H9 (cell line): ENCODE results near the gene ASTN2. TPM values are rescaled to one million over a fixed set of nuclear protein-coding genes. Genes with fewer than 3 reads are reported as not detected.

Experiments used
- DNase-seq: peaks from one replicate; pipeline ENCODE4 v3.0.0-alpha.2; 2017
- H2AFZ ChIP-seq: one replicate; pipeline ENCODE4 v1.6.1; 2013; ENCODE audit warnings: mild to moderate bottlenecking, low read length, control low read depth, moderate library complexity
- H2AK5ac ChIP-seq: 2 replicates; pipeline ENCODE4 v1.6.1; 2013; ENCODE audit warnings: low read length, control low read depth, mixed read lengths; ENCODE audit not compliant: insufficient read length
- H2BK120ac ChIP-seq: one replicate; pipeline ENCODE4 v1.6.1; 2013; ENCODE audit warnings: low read depth, mild to moderate bottlenecking, low read length, control low read depth, inconsistent platforms; ENCODE audit not compliant: poor library complexity, severe bottlenecking
- H2BK12ac ChIP-seq: 2 replicates; pipeline ENCODE4 v1.6.1; 2013; ENCODE audit warnings: low read length, control low read depth, mixed read lengths, low read depth; ENCODE audit not compliant: insufficient read length
- H2BK15ac ChIP-seq: 2 replicates; pipeline ENCODE4 v1.6.1; 2013; ENCODE audit warnings: low read depth, low read length, control low read depth
- H2BK20ac ChIP-seq: one replicate; pipeline ENCODE4 v1.6.1; 2013; ENCODE audit warnings: low read depth, mild to moderate bottlenecking, low read length, control low read depth, inconsistent platforms; ENCODE audit not compliant: poor library complexity, severe bottlenecking
- H2BK5ac ChIP-seq: 2 replicates; pipeline ENCODE4 v1.6.1; 2013; ENCODE audit warnings: low read length, control low read depth, mixed read lengths; ENCODE audit not compliant: insufficient read length
- H3K14ac ChIP-seq: 2 replicates; pipeline ENCODE4 v1.6.1; 2013; ENCODE audit warnings: low read length, control low read depth; ENCODE audit not compliant: insufficient read depth
- H3K18ac ChIP-seq: 2 replicates; pipeline ENCODE4 v1.6.1; 2013; ENCODE audit warnings: low read depth, mild to moderate bottlenecking, mixed read lengths, low read length, control low read depth; ENCODE audit not compliant: insufficient read length
- H3K23ac ChIP-seq: 2 replicates; pipeline ENCODE4 v1.6.1; 2013; ENCODE audit warnings: low read length, control low read depth, mixed read lengths, low read depth; ENCODE audit not compliant: insufficient read length
- H3K23me2 ChIP-seq: 2 replicates; pipeline ENCODE4 v1.6.1; 2013; ENCODE audit warnings: low read depth, mild to moderate bottlenecking, mixed read lengths, low read length, control low read depth; ENCODE audit not compliant: insufficient read length, poor library complexity, severe bottlenecking
- H3K27ac ChIP-seq: 2 replicates; pipeline ENCODE4 v1.5.1; 2013; ENCODE audit warnings: low read length, control low read depth, mixed read lengths, low read depth; ENCODE audit not compliant: insufficient read length
- H3K27me3 ChIP-seq: 2 replicates; pipeline ENCODE4 v1.6.1; 2013; ENCODE audit warnings: low read length, control low read depth, inconsistent platforms; ENCODE audit not compliant: insufficient read depth
- H3K4ac ChIP-seq: 2 replicates; pipeline ENCODE4 v1.6.1; 2013; ENCODE audit warnings: low read depth, mild to moderate bottlenecking, control low read depth, inconsistent platforms, low read length, moderate library complexity
- H3K4me1 ChIP-seq: 2 replicates; pipeline ENCODE4 v1.6.1; 2013; ENCODE audit warnings: low read length, control low read depth, inconsistent platforms; ENCODE audit not compliant: insufficient read depth
- H3K4me2 ChIP-seq: 2 replicates; pipeline ENCODE4 v1.6.1; 2013; ENCODE audit warnings: low read length, control low read depth, mixed read lengths; ENCODE audit not compliant: insufficient read length, insufficient read depth
- H3K56ac ChIP-seq: 2 replicates; pipeline ENCODE4 v1.6.1; 2013; ENCODE audit warnings: low read depth, mild to moderate bottlenecking, mixed read lengths, low read length, control low read depth; ENCODE audit not compliant: insufficient read length
- H3K79me1 ChIP-seq: 2 replicates; pipeline ENCODE4 v1.6.1; 2013; ENCODE audit warnings: low read depth, mild to moderate bottlenecking, moderate library complexity, low read length, control low read depth, inconsistent platforms; ENCODE audit not compliant: insufficient read depth, poor library complexity, severe bottlenecking
- H3K79me2 ChIP-seq: 2 replicates; pipeline ENCODE4 v1.6.1; 2013; ENCODE audit warnings: low read length, control low read depth, inconsistent platforms; ENCODE audit not compliant: insufficient read depth
- H3K9ac ChIP-seq: 2 replicates; pipeline ENCODE4 v1.6.1; 2013; ENCODE audit warnings: low read length, control low read depth, mixed read lengths; ENCODE audit not compliant: insufficient read length; ENCODE audit errors: extremely low read depth
- H3K9me3 ChIP-seq: one replicate; pipeline ENCODE4 v1.6.1; 2013; ENCODE audit warnings: low read depth, low read length, inconsistent platforms; ENCODE audit not compliant: control insufficient read depth
- H3T11ph ChIP-seq: one replicate; pipeline ENCODE4 v1.6.1; 2013; ENCODE audit warnings: mild to moderate bottlenecking, low read length, control low read depth, inconsistent platforms
- H4K20me1 ChIP-seq: one replicate; pipeline ENCODE4 v1.6.1; 2013; ENCODE audit not compliant: control insufficient read depth, insufficient read length, insufficient read depth
- H4K5ac ChIP-seq: 2 replicates; pipeline ENCODE4 v1.6.1; 2013; ENCODE audit warnings: low read depth, mild to moderate bottlenecking, mixed read lengths, low read length, control low read depth; ENCODE audit not compliant: insufficient read length
- H4K8ac ChIP-seq: replicated peaks from 2 replicates; pipeline ENCODE4 v1.6.1; 2013; ENCODE audit warnings: low read length, control low read depth, mixed read lengths, low read depth; ENCODE audit not compliant: insufficient read length
- H4K91ac ChIP-seq: 2 replicates; pipeline ENCODE4 v1.6.1; 2013; ENCODE audit warnings: low read depth, mild to moderate bottlenecking, moderate library complexity, mixed read lengths, low read length, control low read depth; ENCODE audit not compliant: insufficient read length
- H3K27ac Mint-ChIP-seq, 3 experiments: 2 replicates in 2 of 3; 3 replicates in 1 of 3; pipeline ENCODE4 v1.8.0; 2020 to 2021; ENCODE audit warnings: mixed read lengths in 3 of 3, mild to moderate bottlenecking in 1 of 3, moderate library complexity in 1 of 3
- H3K27me3 Mint-ChIP-seq: 2 replicates; pipeline ENCODE4 v1.8.0; 2021; ENCODE audit warnings: low read depth, mild to moderate bottlenecking, moderate library complexity, mixed read lengths
- H3K36me3 Mint-ChIP-seq, 3 experiments: 2 replicates in 2 of 3; 3 replicates in 1 of 3; pipeline ENCODE4 v1.8.0; 2020 to 2021; ENCODE audit warnings: low read depth in 3 of 3, mixed read lengths in 3 of 3; ENCODE audit not compliant: insufficient read depth in 1 of 3
- H3K4me1 Mint-ChIP-seq, 2 experiments: 2 replicates each; pipeline ENCODE4 v1.8.0; 2020; ENCODE audit warnings: mixed read lengths in 2 of 2
- H3K4me3 Mint-ChIP-seq, 2 experiments: 2 replicates in 1 of 2; 3 replicates in 1 of 2; pipeline ENCODE4 v1.8.0; 2020 to 2021; ENCODE audit warnings: mild to moderate bottlenecking in 2 of 2, mixed read lengths in 2 of 2, moderate library complexity in 1 of 2
- H3K9me3 Mint-ChIP-seq, 2 experiments: 2 replicates in 1 of 2; 3 replicates in 1 of 2; pipeline ENCODE4 v1.8.0; 2020; ENCODE audit warnings: mild to moderate bottlenecking in 2 of 2, mixed read lengths in 2 of 2, moderate library complexity in 1 of 2
- total RNA-seq: library from RNA; stranded (reverse); gene quantifications from 2 replicates; pipeline ENCODE4 v1.2.1, GENCODE V29; 2021
- TF ChIP-seq, protein P1 (sequence below): fragments of 200-600 bp; sonication (generic); conservative IDR thresholded peaks from 3 replicates; pipeline ENCODE4 v1.8.0; 2021; ENCODE audit warnings: antibody characterized with exemption, mild to moderate bottlenecking

The ASTN2 gene
- total RNA-seq, 1 experiment from 2014 or later, result 9.7 TPM

DNA sequence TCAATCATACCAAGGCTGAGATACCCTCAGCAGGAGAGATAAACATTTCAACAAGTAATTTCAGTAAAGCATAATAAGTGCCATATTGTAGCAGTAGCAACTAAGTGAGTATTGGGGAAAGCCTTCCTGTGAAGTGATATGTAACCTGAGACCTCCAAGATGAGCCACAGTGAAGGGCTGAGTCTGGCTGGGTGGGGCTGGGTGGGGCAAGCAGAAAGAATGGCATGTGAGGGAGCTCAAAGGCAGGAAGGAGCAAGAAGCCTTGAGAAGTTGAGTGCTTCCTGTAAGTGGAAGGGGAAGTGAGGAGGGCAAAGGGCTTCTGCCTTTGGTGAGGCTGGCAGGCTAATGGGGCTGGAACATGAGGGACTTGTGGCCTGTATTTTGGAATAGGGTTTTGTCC, 19.7 kb upstream of the ASTN2 start:
- Histone ChIP-seq H3K9me3 (no peaks in the 10 kb centered on the region), H2BK120ac (no peak overlapping the region), H3K9ac (no peak overlapping the region), H4K8ac (no peak overlapping the region), H3K56ac (no peak overlapping the region), H3K27me3 (no peaks in the 10 kb centered on the region), H3T11ph (no peak overlapping the region), H4K20me1 (no peaks in the 10 kb centered on the region), H3K23me2 (no peaks in the 10 kb centered on the region), H3K79me2 (0 out of 2 replicates have a peak, but pooled peaks cover 1% of the 10 kb centered on the region), H2BK12ac (no peak overlapping the region), H2BK5ac (no peak overlapping the region), H3K4me1 (no peaks in the 10 kb centered on the region; the same call in 1 of the 2 replicates), H2AFZ (no peak overlapping the region), H4K5ac (no peak overlapping the region), H3K18ac (no peak overlapping the region), H3K79me1 (no peaks in the 10 kb centered on the region), H3K4ac (no peak overlapping the region), H2BK20ac (no peak overlapping the region), H3K27ac (no peak overlapping the region), H2AK5ac (no peak overlapping the region), H4K91ac (no peak overlapping the region), H3K23ac (no peak overlapping the region), H3K4me2 (no peak overlapping the region), H2BK15ac (no peak overlapping the region), H3K14ac (no peak overlapping the region)
- 0 out of 7 replicates have a peak overlapping the region, but pooled peaks of 1 of the 3 experiments have one; percentile 14 for H3K27ac Mint-ChIP-seq
- no peaks in the 10 kb centered on the region for H3K9me3 Mint-ChIP-seq
- H3K36me3 Mint-ChIP-seq, result no peaks in the 10 kb centered on the region
- peaks cover 28 to 32% of the 10 kb centered on the region in 2 experiments for H3K4me1 Mint-ChIP-seq
- TF ChIP-seq, protein P1, sequence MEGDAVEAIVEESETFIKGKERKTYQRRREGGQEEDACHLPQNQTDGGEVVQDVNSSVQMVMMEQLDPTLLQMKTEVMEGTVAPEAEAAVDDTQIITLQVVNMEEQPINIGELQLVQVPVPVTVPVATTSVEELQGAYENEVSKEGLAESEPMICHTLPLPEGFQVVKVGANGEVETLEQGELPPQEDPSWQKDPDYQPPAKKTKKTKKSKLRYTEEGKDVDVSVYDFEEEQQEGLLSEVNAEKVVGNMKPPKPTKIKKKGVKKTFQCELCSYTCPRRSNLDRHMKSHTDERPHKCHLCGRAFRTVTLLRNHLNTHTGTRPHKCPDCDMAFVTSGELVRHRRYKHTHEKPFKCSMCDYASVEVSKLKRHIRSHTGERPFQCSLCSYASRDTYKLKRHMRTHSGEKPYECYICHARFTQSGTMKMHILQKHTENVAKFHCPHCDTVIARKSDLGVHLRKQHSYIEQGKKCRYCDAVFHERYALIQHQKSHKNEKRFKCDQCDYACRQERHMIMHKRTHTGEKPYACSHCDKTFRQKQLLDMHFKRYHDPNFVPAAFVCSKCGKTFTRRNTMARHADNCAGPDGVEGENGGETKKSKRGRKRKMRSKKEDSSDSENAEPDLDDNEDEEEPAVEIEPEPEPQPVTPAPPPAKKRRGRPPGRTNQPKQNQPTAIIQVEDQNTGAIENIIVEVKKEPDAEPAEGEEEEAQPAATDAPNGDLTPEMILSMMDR, result no peak
- H3K4me3 Mint-ChIP-seq, result no peak overlapping the region
- peaks cover 9% of the 10 kb centered on the region; the same call in 1 of the 2 replicates for H3K27me3 Mint-ChIP-seq
- peak; percentile 83 for DNase-seq
